ENCODE measurements around the gene ACTR3C. TPM values are rescaled to one million over a fixed set of nuclear protein-coding genes. Genes with fewer than 3 reads are reported as not detected.

The ACTR3C gene
- total and polyA plus RNA-seq, 2 of the 13 experiments (the other 11 are each of a cell fraction or from before 2014, with no cell fraction given) = 3.8 to 7.5 TPM

DNA sequence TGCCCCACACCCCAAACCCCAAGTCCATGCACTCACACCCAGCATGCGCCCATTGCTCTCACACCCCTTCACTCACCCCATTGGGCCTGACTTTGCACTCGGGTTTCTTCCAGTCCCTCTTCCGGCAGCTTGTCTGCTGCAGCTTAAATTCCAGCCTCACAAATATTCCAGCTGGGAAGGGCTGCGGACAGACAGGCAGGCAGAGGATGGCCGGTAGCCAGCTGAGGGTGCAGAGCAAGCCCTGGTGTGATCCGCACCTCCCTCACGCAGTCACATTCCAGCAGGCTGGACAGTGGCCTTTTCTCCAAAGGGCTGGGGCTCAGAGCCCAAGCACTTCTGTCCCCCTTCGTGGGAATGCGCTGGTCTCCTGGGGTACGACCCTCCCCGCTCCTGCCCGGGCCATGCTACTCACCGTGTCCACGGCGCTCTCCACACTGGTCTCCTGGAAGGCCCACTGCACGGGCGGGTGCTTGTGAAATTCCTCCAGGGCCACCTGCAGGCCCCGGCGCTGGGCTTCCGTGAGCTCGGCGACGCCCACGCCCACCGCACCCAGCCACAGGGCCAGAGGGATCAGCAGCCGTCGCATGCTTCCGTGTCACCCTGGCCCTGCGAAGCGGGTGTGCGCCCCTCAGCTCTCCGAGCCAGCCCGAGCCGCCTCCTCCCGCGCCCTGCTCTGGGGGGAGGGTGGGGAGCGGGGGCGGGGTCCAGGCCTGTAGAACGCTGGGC lies 16.8 kb upstream of the ACTR3C start (continued):
- TF ChIP-seq CCAR2 (optimal IDR thresholded peaks at IDR 0.05; ENCODE audit: low read depth, low read length) (no peak), ELF1 (CRISPR knock-in tag; IDR thresholded peaks at IDR 0.05) (peak; percentile 21; the same call in 1 of the 2 replicates), HMG20A (CRISPR knock-in tag; IDR thresholded peaks at IDR 0.05; ENCODE audit: borderline replicate concordance) (no peak), RBFOX2 (IDR thresholded peaks at IDR 0.05; ENCODE audit: low read depth, low read length) (peak; percentile 73), ZNF232 (CRISPR knock-in tag; IDR thresholded peaks at IDR 0.05; ENCODE audit: borderline replicate concordance) (no peak), SMAD3 (CRISPR knock-in tag; IDR thresholded peaks at IDR 0.05) (no peak), ZNF749 (CRISPR knock-in tag; IDR thresholded peaks at IDR 0.05; ENCODE audit: borderline replicate concordance) (no peak), HES4 (CRISPR knock-in tag; IDR thresholded peaks at IDR 0.05; ENCODE audit: borderline replicate concordance) (no peak), ZNF615 (CRISPR knock-in tag; IDR thresholded peaks at IDR 0.05; ENCODE audit: borderline replicate concordance) (no peak), BORCS8-MEF2B (CRISPR knock-in tag; IDR thresholded peaks at IDR 0.05) (no peak), SMARCC2 (IDR thresholded peaks at IDR 0.05) (no peak), IRF2 (CRISPR knock-in tag; IDR thresholded peaks at IDR 0.05) (no peak), ZNF12 (CRISPR knock-in tag; IDR thresholded peaks at IDR 0.05) (no peak), TBX2 (CRISPR knock-in tag; IDR thresholded peaks at IDR 0.05; ENCODE audit: borderline replicate concordance) (0 out of 2 replicates have a peak, but pooled peaks have one; percentile 18)
- TF ChIP-seq, protein P1, sequence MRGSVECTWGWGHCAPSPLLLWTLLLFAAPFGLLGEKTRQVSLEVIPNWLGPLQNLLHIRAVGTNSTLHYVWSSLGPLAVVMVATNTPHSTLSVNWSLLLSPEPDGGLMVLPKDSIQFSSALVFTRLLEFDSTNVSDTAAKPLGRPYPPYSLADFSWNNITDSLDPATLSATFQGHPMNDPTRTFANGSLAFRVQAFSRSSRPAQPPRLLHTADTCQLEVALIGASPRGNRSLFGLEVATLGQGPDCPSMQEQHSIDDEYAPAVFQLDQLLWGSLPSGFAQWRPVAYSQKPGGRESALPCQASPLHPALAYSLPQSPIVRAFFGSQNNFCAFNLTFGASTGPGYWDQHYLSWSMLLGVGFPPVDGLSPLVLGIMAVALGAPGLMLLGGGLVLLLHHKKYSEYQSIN (CRISPR knock-in tag; IDR thresholded peaks at IDR 0.05; ENCODE audit: borderline replicate concordance) = no peak
- TF ChIP-seq, protein P2, sequence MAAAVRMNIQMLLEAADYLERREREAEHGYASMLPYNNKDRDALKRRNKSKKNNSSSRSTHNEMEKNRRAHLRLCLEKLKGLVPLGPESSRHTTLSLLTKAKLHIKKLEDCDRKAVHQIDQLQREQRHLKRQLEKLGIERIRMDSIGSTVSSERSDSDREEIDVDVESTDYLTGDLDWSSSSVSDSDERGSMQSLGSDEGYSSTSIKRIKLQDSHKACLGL (CRISPR knock-in tag; IDR thresholded peaks at IDR 0.05) = peak; percentile 46; the same call in 1 of the 2 replicates
- TF ChIP-seq, protein P3, sequence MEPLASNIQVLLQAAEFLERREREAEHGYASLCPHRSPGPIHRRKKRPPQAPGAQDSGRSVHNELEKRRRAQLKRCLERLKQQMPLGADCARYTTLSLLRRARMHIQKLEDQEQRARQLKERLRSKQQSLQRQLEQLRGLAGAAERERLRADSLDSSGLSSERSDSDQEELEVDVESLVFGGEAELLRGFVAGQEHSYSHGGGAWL (CRISPR knock-in tag; IDR thresholded peaks at IDR 0.05) = peak; percentile 57
- TF ChIP-seq, protein P4, sequence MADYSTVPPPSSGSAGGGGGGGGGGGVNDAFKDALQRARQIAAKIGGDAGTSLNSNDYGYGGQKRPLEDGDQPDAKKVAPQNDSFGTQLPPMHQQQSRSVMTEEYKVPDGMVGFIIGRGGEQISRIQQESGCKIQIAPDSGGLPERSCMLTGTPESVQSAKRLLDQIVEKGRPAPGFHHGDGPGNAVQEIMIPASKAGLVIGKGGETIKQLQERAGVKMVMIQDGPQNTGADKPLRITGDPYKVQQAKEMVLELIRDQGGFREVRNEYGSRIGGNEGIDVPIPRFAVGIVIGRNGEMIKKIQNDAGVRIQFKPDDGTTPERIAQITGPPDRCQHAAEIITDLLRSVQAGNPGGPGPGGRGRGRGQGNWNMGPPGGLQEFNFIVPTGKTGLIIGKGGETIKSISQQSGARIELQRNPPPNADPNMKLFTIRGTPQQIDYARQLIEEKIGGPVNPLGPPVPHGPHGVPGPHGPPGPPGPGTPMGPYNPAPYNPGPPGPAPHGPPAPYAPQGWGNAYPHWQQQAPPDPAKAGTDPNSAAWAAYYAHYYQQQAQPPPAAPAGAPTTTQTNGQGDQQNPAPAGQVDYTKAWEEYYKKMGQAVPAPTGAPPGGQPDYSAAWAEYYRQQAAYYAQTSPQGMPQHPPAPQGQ (CRISPR knock-in tag; IDR thresholded peaks at IDR 0.05; ENCODE audit: borderline replicate concordance) = no peak
- TF ChIP-seq, protein P5, sequence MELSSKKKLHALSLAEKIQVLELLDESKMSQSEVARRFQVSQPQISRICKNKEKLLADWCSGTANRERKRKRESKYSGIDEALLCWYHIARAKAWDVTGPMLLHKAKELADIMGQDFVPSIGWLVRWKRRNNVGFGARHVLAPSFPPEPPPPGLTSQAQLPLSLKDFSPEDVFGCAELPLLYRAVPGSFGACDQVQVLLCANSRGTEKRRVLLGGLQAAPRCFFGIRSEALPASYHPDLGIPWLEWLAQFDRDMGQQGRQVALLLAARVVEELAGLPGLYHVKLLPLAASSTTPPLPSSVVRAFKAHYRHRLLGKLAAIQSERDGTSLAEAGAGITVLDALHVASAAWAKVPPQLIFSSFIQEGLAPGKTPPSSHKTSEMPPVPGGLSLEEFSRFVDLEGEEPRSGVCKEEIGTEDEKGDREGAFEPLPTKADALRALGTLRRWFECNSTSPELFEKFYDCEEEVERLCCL (CRISPR knock-in tag; IDR thresholded peaks at IDR 0.05; ENCODE audit: borderline replicate concordance) = no peak
- TF ChIP-seq, protein P6, sequence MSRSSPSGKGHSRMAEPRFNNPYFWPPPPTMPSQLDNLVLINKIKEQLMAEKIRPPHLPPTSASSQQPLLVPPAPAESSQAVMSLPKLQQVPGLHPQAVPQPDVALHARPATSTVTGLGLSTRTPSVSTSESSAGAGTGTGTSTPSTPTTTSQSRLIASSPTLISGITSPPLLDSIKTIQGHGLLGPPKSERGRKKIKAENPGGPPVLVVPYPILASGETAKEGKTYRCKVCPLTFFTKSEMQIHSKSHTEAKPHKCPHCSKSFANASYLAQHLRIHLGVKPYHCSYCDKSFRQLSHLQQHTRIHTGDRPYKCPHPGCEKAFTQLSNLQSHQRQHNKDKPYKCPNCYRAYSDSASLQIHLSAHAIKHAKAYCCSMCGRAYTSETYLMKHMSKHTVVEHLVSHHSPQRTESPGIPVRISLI (CRISPR knock-in tag; IDR thresholded peaks at IDR 0.05; ENCODE audit: borderline replicate concordance) = no peak
- TF ChIP-seq, protein P7, sequence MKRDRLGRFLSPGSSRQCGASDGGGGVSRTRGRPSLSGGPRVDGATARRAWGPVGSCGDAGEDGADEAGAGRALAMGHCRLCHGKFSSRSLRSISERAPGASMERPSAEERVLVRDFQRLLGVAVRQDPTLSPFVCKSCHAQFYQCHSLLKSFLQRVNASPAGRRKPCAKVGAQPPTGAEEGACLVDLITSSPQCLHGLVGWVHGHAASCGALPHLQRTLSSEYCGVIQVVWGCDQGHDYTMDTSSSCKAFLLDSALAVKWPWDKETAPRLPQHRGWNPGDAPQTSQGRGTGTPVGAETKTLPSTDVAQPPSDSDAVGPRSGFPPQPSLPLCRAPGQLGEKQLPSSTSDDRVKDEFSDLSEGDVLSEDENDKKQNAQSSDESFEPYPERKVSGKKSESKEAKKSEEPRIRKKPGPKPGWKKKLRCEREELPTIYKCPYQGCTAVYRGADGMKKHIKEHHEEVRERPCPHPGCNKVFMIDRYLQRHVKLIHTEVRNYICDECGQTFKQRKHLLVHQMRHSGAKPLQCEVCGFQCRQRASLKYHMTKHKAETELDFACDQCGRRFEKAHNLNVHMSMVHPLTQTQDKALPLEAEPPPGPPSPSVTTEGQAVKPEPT (CRISPR knock-in tag; IDR thresholded peaks at IDR 0.05; ENCODE audit: low read depth) = no peak

Data from HepG2 (cell line).